Epithelial cell of esophagus (primary cell): Measurements from ENCODE around the gene ME1.
"Not testable (repeated sequence)": the region's sequence is repeated elsewhere in the genome, so short reads cannot be mapped to it uniquely, and the experiment has no call there.

Source experiments
- DNase-seq: peaks from one replicate; pipeline ENCODE4 v3.0.0; 2010; ENCODE audit warnings: low read depth
- H3K4me3 ChIP-seq: 2 replicates; pipeline ENCODE4 v1.5.1; 2011; ENCODE audit warnings: mild to moderate bottlenecking, low read length, control low read depth
- CTCF ChIP-seq: IDR thresholded peaks from 2 replicates; pipeline ENCODE4 v1.5.1; 2011; ENCODE audit warnings: low read depth, mild to moderate bottlenecking, low read length, control low read depth, inconsistent platforms; ENCODE audit not compliant: insufficient read depth; ENCODE audit errors: missing control alignments

The ME1 gene

GRCh38 chr6:83365931-83366330 is 64.9 kb downstream of the ME1 start:
- no peak for DNase-seq

GRCh38 chr6:83362349-83362748 is 68.5 kb downstream of the ME1 start:
- not testable (repeated sequence) for H3K4me3 ChIP-seq, DNase-seq

More at GRCh38 chr6:83365931-83366330, 64.9 kb downstream of the ME1 start:
- no peak overlapping the region for H3K4me3 ChIP-seq
- no peak for TF ChIP-seq CTCF

DNA sequence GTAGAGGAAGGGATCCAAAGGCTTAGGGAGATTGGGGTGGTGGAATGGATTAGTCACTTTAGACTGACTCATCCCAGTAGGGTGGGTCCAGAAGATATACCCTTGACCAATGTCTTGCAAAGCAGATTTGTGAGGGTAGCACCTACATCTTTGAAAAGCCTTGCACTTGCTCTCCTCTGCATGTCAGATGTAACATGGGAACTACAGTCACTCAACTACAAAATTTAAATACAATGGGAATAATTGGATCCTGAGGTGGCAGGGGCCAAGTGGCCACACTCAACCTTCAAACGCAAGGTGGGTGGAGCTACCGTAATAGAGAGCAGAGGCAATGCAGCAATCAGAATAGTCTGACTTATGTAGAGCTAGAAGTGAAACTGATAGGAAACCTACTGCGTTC is 71.2 kb downstream of the ME1 start:
- no peak overlapping the region for H3K4me3 ChIP-seq
- no peak for TF ChIP-seq CTCF
- DNase-seq: peak; percentile 24

GRCh38 chr6:83354747-83355146 is 76.1 kb downstream of the ME1 start:
- TF ChIP-seq CTCF: no peak
- H3K4me3 ChIP-seq: no peak overlapping the region
- DNase-seq: peak; percentile 46

- H3K4me3 ChIP-seq: no peak overlapping the region
- DNase-seq: peak; percentile 52
- no peak for TF ChIP-seq CTCF
Observed at GRCh38 chr6:83352424-83353061, 78.3 kb downstream of the ME1 start.

GRCh38 chr6:83343121-83343520 is 87.7 kb downstream of the ME1 start:
- DNase-seq: no peak
- no peak for TF ChIP-seq CTCF
- H3K4me3 ChIP-seq: no peak overlapping the region

DNA sequence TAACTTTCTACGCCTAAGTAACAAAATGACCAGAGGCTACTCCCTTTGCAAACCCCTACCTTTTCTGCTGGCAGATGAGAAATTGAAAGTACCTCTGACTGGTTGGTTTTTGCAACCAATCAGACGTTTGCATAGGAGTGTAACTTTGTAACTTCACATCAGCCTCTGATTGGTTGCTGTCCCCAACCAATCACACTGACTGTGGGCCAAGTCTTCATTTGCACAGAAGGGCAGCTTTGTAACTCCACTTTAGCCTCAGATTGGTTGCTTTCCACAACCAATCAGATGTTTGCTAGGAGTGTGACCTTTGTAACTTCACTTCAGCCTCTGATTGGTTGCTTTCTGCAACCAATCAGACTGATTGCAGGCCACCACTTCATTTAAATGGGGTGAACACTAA is 89.1 kb downstream of the ME1 start:
- no peak overlapping the region for H3K4me3 ChIP-seq
- DNase-seq: no peak
- TF ChIP-seq CTCF: no peak

- not testable (repeated sequence) for H3K4me3 ChIP-seq, DNase-seq
Observed at GRCh38 chr6:83333916-83334315, 96.9 kb downstream of the ME1 start.
